Activated CD8-positive, alpha-beta memory T cell treated with anti-CD3 and anti-CD28 coated beads for 36 hours (primary cell): Measurements from ENCODE around the gene ATP10A. TPM values are rescaled to one million over a fixed set of nuclear protein-coding genes. Genes with fewer than 3 reads are reported as not detected.
"Not testable (repeated sequence)": the region's sequence is repeated elsewhere in the genome, so short reads cannot be mapped to it uniquely, and the experiment has no call there.

ENCODE experiments used
- CTCF ChIA-PET: fragments of 350-600 bp; sonication (Branson Sonifier 250); formaldehyde crosslinking; loops from one replicate; lab custom pipeline; 2021; ENCODE audit warnings: antibody characterized with exemption; lab: Charles Lee
- POLR2A ChIA-PET: fragments of 350-600 bp; sonication (Branson Sonifier 250); formaldehyde crosslinking; loops from one replicate; lab custom pipeline; 2021; ENCODE audit warnings: antibody characterized with exemption; lab: Charles Lee
- total RNA-seq, 2 experiments: library from RNA; stranded (reverse); gene quantifications; one replicate each; pipeline ENCODE4 v1.2.3, GENCODE V29; 2021

ATP10A gene
- total RNA-seq, 2 experiments from 2014 or later: 31.8 to 32.9 TPM

GRCh38 chr15:25886498-25887140, 23.5 kb upstream of the ATP10A start:
- CTCF ChIA-PET: no interaction called here
- POLR2A ChIA-PET: no interaction called here

- CTCF ChIA-PET: no interaction called here
These were observed 21.2 kb upstream of the ATP10A start for GRCh38 chr15:25884370-25884769.

GRCh38 chr15:25883463-25884259, 20.5 kb upstream of the ATP10A start:
- CTCF ChIA-PET: no interaction called here
- POLR2A ChIA-PET: no interaction called here

More at GRCh38 chr15:25884370-25884769, 21.2 kb upstream of the ATP10A start:
- POLR2A ChIA-PET: no interaction called here

- POLR2A ChIA-PET: no interaction called here
- CTCF ChIA-PET: no interaction called here
These were observed 19.3 kb upstream of the ATP10A start for GRCh38 chr15:25882466-25882865.

GRCh38 chr15:25880877-25881276, 17.8 kb upstream of the ATP10A start:
- POLR2A ChIA-PET: not testable (repeated sequence)
- CTCF ChIA-PET: interaction anchor here (0.7 to 1.5 kb wide), 2 partner anchors 19 to 251 kb away, joined by 3 read pairs; no protein-coding TSS in a partner anchor

GRCh38 chr15:25880411-25880810, 17.3 kb upstream of the ATP10A start:
- ChIA-PET CTCF (interaction anchor here (0.7 to 1.5 kb wide), 2 partner anchors 19 to 251 kb away, joined by 3 read pairs; no protein-coding TSS in a partner anchor), POLR2A (no interaction called here)

- POLR2A ChIA-PET: no interaction called here
These were observed 16.3 kb upstream of the ATP10A start for GRCh38 chr15:25879438-25879837.

GRCh38 chr15:25877681-25878080, 14.6 kb upstream of the ATP10A start:
- ChIA-PET CTCF (no interaction called here), POLR2A (no interaction called here)

More at GRCh38 chr15:25879438-25879837, 16.3 kb upstream of the ATP10A start:
- CTCF ChIA-PET: interaction anchor here (1.5 kb wide), 1 partner anchor 18 kb away, joined by 3 read pairs; no protein-coding TSS in a partner anchor

- ChIA-PET CTCF (no interaction called here), POLR2A (no interaction called here)
These were observed 13.4 kb upstream of the ATP10A start for GRCh38 chr15:25876231-25877140.

GRCh38 chr15:25875566-25875965, 12.4 kb upstream of the ATP10A start:
- ChIA-PET POLR2A (no interaction called here), CTCF (no interaction called here)

GRCh38 chr15:25874379-25874778, 11.3 kb upstream of the ATP10A start:
- ChIA-PET CTCF (no interaction called here), POLR2A (no interaction called here)

- POLR2A ChIA-PET: no interaction called here
- CTCF ChIA-PET: no interaction called here
These were observed 8.3 kb upstream of the ATP10A start for GRCh38 chr15:25871403-25871802.

- ChIA-PET CTCF (no interaction called here), POLR2A (no interaction called here)
These were observed 7.8 kb upstream of the ATP10A start for GRCh38 chr15:25870938-25871337.

GRCh38 chr15:25869701-25870100, 6.6 kb upstream of the ATP10A start:
- CTCF ChIA-PET: no interaction called here
- POLR2A ChIA-PET: no interaction called here

- POLR2A ChIA-PET: no interaction called here
- CTCF ChIA-PET: interaction anchor here (1.7 kb wide), 1 partner anchor 67 kb away, joined by 5 read pairs; no protein-coding TSS in a partner anchor
These were observed 3.7 kb upstream of the ATP10A start for GRCh38 chr15:25866874-25867273.

- CTCF ChIA-PET: interaction anchor here (1.7 kb wide), 1 partner anchor 68 kb away, joined by 5 read pairs; no protein-coding TSS in a partner anchor
- POLR2A ChIA-PET: no interaction called here
These were observed 3.1 kb upstream of the ATP10A start for GRCh38 chr15:25866251-25866650.

GRCh38 chr15:25864966-25865365, 1.8 kb upstream of the ATP10A start:
- POLR2A ChIA-PET: interaction anchor here (0.5 kb wide), 1 partner anchor 10 kb away, joined by 4 read pairs; no protein-coding TSS in a partner anchor
- CTCF ChIA-PET: no interaction called here

GRCh38 chr15:25863968-25864580, 947 bp upstream of the ATP10A start:
- ChIA-PET POLR2A (no interaction called here), CTCF (no interaction called here)
